ENCODE data around the gene IGDCC3.

Gene IGDCC3

DNA sequence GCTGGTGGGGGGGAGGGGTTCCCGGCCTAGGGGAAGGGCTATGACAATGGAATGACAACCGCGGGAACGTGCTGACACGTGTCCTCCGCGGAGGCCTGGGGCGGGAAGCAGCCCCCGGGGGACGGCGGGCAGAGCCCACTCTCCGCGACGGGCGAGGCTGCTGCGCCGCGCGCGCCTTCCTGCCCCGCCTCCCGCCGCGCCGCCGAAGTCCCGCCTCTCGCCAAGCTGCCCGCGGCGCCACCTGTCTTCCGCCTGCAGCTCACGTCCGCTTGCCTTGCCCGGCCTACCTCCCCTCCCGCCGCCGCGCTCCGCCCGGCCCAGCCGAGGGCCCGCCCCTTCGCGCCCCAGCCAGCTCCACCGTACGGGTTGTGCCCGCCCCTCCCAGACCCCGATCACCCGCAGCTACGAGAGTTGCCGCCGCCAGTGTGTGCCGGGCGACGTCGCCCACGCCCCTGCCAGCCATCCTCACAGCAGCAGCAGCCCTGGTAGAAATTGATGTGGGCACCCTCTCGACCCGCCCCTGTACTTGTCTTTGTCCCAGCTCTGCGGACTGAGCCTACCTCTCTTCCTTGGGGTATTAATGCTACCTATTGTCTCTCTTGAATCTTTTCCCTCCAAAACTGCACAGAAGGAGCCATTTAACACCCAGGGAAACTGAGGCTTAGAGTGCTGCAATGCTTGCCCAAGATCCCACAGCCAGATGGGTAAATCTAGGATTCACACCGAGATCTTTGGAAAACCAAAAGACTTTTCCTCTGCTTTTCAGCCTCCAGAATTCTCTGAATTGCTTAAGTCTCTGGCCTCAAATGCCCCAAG is 90.9 kb downstream of the IGDCC3 start, which contains the start of gene PARP16:
PARP16 (minus strand) TSS at position 180 of the 816 bp plus-strand sequence. CDS start 457 bp downstream, outside the sequence.
- DNase-seq (ENCODE audit: low spot score), result peak; percentile 93

DNA sequence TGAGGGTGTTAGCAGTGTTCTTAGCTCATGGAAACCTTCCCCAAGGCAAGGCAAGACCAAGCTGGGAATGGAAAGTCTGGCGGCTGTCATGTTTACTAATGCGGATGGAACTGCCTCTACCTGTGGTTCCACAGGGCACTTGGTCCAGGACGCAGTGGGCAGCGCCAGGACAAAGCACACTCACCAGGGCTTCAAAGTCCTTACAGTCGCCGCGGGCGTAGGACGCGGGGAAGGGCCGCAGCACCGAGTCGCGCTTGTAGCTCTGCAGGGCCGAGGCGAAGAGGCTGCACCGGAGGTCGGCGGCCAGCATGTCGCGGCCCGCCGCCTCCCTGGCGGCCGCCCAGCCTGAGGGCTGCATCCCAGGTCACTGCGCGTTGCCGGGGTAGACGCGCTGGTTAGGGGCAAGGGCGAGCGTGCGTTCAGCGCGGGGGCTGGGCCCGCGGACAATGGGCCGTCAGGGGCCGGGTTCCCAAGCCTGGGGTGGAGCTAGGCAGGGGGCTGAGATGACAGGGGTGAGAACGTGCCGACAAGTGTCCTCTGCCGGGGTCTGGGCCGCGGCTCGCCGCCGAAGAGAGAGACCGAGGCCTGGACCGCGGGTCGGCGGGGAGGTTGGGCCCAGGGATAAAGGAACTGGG is 91.6 kb downstream of the IGDCC3 start:
- no peak for DNase-seq (ENCODE audit: low spot score)

DNA sequence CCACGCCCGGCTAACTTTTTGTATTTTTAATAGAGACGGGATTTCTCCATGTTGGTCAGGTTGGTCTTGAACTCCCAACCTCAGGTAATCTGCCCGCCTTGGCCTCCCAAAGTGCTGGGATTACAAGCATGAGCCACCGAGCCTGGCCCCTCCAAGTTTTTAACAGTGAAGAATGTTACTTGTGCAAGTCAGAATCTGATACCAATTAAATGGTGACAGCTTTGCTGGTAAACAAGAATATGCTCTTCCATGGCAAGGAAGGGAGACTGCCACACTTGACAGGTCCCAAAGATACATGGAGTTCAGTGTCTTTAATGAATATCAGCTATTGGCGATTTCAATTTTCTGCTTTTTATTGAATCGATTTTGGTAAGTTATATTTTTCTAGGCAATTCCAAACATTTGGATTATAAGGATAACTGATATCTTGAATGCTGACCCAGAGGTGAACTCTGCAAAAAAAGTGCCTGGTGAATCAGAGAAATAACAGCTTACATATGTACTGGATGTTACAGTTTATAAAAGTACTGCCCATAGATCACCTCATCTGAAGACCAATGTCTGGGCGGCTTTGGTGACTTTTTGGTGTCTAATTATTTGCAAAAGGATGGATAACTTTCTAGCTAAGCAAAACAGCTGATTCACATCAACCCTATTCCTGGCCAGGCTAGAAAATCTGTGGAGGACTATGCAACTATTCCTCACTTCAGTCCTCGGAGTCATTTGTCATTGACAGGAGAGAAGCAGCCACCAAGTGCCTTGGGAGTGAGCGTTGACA is 92.3 kb downstream of the IGDCC3 start:
- DNase-seq (ENCODE audit: low spot score), result no peak

DNA sequence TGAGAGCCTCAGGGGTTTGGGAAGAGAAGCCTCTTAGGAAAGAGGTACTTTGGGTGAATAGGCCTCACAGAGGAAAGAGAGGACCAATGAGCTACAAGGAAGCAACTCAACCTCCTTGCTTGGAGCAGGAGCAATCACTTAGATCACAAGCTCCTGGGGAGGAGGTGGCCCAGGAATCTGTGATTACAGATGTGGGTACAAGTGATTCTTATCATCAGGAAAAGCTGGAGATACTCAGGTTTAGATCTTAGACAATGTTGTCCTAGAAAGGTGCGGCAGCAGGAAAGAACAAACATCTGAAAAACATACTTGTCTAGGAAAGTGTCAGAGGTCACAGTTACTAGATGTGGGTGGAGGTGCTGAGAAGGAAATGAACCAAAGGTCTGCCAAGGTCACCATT is 99.3 kb downstream of the IGDCC3 start:
- no peak for DNase-seq (ENCODE audit: low spot score)

All from activated CD4-positive, alpha-beta T cell treated with anti-CD3 and anti-CD28 coated beads, Interleukin-2, Interleukin-4, amounts not matched to agents 100 ng/mL and 50 ng/mL, durations not matched to agents 16 hours and 8 hours (primary cell).